HepG2 (cell line): ENCODE data around the gene TPM3. TPM values are rescaled to one million over a fixed set of nuclear protein-coding genes. Genes with fewer than 3 reads are reported as not detected.

Experiments used
- DMAP1 ChIP-seq: IDR thresholded peaks from 2 replicates; pipeline ENCODE4 v1.6.1; 2016
- RORA ChIP-seq: sonication (generic); formaldehyde crosslinking; IDR thresholded peaks from 2 replicates; pipeline ENCODE4 v1.5.0; 2020; ENCODE audit warnings: mild to moderate bottlenecking, missing genetic modification reagents, moderate library complexity
- STAG1 ChIP-seq: sonication (generic); formaldehyde crosslinking; IDR thresholded peaks from 2 replicates; pipeline ENCODE4 v1.4.0; 2020; ENCODE audit warnings: missing genetic modification reagents
- TEAD2 ChIP-seq: sonication (generic); formaldehyde crosslinking; IDR thresholded peaks from 2 replicates; pipeline ENCODE4 v1.9.0; 2021; ENCODE audit warnings: missing genetic modification reagents
- YEATS2 ChIP-seq: sonication (generic); formaldehyde crosslinking; IDR thresholded peaks from 2 replicates; pipeline ENCODE4 v1.4.0; 2020; ENCODE audit warnings: missing genetic modification reagents, borderline replicate concordance
- ZNF460 ChIP-seq: sonication (generic); formaldehyde crosslinking; IDR thresholded peaks from 2 replicates; pipeline ENCODE4 v1.5.1; 2020; ENCODE audit warnings: missing genetic modification reagents, mild to moderate bottlenecking, borderline replicate concordance
- ZNF543 ChIP-seq: sonication (generic); formaldehyde crosslinking; IDR thresholded peaks from 2 replicates; pipeline ENCODE4 v1.4.0; 2020; ENCODE audit warnings: mild to moderate bottlenecking, missing genetic modification reagents
- polyA plus RNA-seq, 8 experiments: library from polyadenylated mRNA; depleted of rRNA in 3 of 8; stranded (reverse) in 7 of 8; unstranded in 1 of 8; fragments of >200 nt; fragmentation: Illumina TruSeq in 4 of 8; extraction: Trizol in 4 of 8; gene quantifications; 2 replicates each; pipeline versions ENCODE4 v1.2.1 to v1.2.3, GENCODE V29; 2011 to 2016; ENCODE audit warnings: low read depth in 4 of 8, missing spikeins in 1 of 8, mixed read lengths in 1 of 8; ENCODE audit not compliant: insufficient read depth in 1 of 8
- total RNA-seq, 5 experiments: library from RNA; depleted of rRNA; stranded (reverse); fragments of >200 nt; fragmentation: Illumina TruSeq; extraction: Trizol; gene quantifications; 2 replicates each; pipeline ENCODE4 v1.2.3, GENCODE V29; 2016; ENCODE audit warnings: low read depth in 1 of 5
- TF ChIP-seq, protein P1 (sequence below): sonication (generic); formaldehyde crosslinking; IDR thresholded peaks from 2 replicates; pipeline ENCODE4 v1.5.0; 2020; ENCODE audit warnings: mild to moderate bottlenecking, missing genetic modification reagents
- TF ChIP-seq, protein P2 (sequence below): sonication (generic); formaldehyde crosslinking; IDR thresholded peaks from 2 replicates; pipeline ENCODE4 v1.4.0; 2020; ENCODE audit warnings: mild to moderate bottlenecking, missing genetic modification reagents
- TF ChIP-seq, protein P3 (sequence below): IDR thresholded peaks from 2 replicates; pipeline ENCODE4 v1.6.1; 2016; ENCODE audit warnings: low read depth, control low read depth
- TF ChIP-seq, protein P4 (sequence below): sonication (generic); formaldehyde crosslinking; conservative IDR thresholded peaks from 2 replicates; pipeline ENCODE4 v1.4.0; 2020; ENCODE audit warnings: mild to moderate bottlenecking, missing genetic modification reagents, moderate library complexity

The TPM3 gene
- total and polyA plus RNA-seq, 2 of the 13 experiments (the other 11 are each of a cell fraction or from before 2014, with no cell fraction given), result 160 to 307 TPM

DNA sequence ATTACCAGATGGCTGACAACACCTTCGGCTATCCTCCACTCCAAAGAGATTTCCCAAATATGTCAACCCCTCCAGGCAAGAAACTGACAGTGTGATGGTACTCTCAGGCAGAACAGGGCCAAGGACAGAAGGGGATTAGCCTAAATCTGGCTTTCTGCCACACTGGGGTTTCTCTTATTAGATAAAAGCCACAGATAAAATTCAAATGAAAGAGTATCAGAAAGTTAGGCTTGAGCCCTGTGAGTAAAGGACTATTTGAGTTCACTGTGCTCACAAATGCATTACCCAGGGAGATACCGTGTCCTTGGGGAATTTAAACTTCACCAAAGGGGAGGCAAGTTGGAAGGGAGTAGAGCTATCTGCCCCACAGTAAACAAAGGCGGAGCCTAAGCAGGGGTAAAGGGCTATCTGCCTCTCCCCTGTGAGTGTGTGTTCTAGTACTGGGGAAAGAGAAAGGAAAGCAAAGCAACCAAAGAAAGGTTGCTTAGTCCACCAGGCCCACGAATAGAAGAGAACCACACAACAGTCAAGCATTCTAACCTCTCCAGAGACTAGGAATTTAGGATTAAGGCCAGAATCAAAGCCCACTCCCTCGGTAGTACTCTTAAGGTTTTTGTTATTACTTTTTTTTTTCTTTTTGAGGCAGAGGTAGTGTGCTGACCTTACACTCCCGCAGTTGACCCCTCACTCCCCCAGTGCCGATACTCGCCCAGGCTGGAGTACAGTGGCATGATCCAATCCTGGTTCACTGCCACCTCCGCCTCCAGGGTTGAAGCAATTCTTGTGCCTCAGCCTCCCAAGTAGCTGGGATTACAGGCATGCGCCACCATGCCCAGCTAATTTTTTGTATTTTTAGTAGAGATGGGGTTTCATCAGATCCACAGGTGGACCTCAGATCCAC lies 12.7 kb downstream of the TPM3 start (continued):
- TF ChIP-seq, protein P1, sequence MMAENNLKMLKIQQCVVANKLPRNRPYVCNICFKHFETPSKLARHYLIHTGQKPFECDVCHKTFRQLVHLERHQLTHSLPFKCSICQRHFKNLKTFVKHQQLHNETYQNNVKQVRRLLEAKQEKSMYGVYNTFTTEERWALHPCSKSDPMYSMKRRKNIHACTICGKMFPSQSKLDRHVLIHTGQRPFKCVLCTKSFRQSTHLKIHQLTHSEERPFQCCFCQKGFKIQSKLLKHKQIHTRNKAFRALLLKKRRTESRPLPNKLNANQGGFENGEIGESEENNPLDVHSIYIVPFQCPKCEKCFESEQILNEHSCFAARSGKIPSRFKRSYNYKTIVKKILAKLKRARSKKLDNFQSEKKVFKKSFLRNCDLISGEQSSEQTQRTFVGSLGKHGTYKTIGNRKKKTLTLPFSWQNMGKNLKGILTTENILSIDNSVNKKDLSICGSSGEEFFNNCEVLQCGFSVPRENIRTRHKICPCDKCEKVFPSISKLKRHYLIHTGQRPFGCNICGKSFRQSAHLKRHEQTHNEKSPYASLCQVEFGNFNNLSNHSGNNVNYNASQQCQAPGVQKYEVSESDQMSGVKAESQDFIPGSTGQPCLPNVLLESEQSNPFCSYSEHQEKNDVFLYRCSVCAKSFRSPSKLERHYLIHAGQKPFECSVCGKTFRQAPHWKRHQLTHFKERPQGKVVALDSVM (CRISPR knock-in tag), result 0 out of 2 replicates have a peak, but pooled peaks have one; percentile 21
- TF ChIP-seq ZNF460 (CRISPR knock-in tag) (peak; percentile 21; the same call in 1 of the 2 replicates), RORA (CRISPR knock-in tag) (no peak), ZNF543 (no peak), STAG1 (CRISPR knock-in tag) (no peak), DMAP1 (CRISPR knock-in tag) (no peak), YEATS2 (CRISPR knock-in tag) (no peak), TEAD2 (CRISPR knock-in tag) (no peak)
- TF ChIP-seq, protein P2, sequence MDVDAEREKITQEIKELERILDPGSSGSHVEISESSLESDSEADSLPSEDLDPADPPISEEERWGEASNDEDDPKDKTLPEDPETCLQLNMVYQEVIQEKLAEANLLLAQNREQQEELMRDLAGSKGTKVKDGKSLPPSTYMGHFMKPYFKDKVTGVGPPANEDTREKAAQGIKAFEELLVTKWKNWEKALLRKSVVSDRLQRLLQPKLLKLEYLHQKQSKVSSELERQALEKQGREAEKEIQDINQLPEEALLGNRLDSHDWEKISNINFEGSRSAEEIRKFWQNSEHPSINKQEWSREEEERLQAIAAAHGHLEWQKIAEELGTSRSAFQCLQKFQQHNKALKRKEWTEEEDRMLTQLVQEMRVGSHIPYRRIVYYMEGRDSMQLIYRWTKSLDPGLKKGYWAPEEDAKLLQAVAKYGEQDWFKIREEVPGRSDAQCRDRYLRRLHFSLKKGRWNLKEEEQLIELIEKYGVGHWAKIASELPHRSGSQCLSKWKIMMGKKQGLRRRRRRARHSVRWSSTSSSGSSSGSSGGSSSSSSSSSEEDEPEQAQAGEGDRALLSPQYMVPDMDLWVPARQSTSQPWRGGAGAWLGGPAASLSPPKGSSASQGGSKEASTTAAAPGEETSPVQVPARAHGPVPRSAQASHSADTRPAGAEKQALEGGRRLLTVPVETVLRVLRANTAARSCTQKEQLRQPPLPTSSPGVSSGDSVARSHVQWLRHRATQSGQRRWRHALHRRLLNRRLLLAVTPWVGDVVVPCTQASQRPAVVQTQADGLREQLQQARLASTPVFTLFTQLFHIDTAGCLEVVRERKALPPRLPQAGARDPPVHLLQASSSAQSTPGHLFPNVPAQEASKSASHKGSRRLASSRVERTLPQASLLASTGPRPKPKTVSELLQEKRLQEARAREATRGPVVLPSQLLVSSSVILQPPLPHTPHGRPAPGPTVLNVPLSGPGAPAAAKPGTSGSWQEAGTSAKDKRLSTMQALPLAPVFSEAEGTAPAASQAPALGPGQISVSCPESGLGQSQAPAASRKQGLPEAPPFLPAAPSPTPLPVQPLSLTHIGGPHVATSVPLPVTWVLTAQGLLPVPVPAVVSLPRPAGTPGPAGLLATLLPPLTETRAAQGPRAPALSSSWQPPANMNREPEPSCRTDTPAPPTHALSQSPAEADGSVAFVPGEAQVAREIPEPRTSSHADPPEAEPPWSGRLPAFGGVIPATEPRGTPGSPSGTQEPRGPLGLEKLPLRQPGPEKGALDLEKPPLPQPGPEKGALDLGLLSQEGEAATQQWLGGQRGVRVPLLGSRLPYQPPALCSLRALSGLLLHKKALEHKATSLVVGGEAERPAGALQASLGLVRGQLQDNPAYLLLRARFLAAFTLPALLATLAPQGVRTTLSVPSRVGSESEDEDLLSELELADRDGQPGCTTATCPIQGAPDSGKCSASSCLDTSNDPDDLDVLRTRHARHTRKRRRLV, result no peak
- TF ChIP-seq, protein P3, sequence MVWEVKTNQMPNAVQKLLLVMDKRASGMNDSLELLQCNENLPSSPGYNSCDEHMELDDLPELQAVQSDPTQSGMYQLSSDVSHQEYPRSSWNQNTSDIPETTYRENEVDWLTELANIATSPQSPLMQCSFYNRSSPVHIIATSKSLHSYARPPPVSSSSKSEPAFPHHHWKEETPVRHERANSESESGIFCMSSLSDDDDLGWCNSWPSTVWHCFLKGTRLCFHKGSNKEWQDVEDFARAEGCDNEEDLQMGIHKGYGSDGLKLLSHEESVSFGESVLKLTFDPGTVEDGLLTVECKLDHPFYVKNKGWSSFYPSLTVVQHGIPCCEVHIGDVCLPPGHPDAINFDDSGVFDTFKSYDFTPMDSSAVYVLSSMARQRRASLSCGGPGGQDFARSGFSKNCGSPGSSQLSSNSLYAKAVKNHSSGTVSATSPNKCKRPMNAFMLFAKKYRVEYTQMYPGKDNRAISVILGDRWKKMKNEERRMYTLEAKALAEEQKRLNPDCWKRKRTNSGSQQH (CRISPR knock-in tag), result no peak
- TF ChIP-seq, protein P4, sequence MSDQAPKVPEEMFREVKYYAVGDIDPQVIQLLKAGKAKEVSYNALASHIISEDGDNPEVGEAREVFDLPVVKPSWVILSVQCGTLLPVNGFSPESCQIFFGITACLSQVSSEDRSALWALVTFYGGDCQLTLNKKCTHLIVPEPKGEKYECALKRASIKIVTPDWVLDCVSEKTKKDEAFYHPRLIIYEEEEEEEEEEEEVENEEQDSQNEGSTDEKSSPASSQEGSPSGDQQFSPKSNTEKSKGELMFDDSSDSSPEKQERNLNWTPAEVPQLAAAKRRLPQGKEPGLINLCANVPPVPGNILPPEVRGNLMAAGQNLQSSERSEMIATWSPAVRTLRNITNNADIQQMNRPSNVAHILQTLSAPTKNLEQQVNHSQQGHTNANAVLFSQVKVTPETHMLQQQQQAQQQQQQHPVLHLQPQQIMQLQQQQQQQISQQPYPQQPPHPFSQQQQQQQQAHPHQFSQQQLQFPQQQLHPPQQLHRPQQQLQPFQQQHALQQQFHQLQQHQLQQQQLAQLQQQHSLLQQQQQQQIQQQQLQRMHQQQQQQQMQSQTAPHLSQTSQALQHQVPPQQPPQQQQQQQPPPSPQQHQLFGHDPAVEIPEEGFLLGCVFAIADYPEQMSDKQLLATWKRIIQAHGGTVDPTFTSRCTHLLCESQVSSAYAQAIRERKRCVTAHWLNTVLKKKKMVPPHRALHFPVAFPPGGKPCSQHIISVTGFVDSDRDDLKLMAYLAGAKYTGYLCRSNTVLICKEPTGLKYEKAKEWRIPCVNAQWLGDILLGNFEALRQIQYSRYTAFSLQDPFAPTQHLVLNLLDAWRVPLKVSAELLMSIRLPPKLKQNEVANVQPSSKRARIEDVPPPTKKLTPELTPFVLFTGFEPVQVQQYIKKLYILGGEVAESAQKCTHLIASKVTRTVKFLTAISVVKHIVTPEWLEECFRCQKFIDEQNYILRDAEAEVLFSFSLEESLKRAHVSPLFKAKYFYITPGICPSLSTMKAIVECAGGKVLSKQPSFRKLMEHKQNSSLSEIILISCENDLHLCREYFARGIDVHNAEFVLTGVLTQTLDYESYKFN (CRISPR knock-in tag), result peak; percentile 32; the same call in 1 of the 2 replicates
